ENCODE measurements around the gene GTF2I.
"Not testable (repeated sequence)": the region's sequence is repeated elsewhere in the genome, so short reads cannot be mapped to it uniquely, and the experiment has no call there.

Gene GTF2I

DNA sequence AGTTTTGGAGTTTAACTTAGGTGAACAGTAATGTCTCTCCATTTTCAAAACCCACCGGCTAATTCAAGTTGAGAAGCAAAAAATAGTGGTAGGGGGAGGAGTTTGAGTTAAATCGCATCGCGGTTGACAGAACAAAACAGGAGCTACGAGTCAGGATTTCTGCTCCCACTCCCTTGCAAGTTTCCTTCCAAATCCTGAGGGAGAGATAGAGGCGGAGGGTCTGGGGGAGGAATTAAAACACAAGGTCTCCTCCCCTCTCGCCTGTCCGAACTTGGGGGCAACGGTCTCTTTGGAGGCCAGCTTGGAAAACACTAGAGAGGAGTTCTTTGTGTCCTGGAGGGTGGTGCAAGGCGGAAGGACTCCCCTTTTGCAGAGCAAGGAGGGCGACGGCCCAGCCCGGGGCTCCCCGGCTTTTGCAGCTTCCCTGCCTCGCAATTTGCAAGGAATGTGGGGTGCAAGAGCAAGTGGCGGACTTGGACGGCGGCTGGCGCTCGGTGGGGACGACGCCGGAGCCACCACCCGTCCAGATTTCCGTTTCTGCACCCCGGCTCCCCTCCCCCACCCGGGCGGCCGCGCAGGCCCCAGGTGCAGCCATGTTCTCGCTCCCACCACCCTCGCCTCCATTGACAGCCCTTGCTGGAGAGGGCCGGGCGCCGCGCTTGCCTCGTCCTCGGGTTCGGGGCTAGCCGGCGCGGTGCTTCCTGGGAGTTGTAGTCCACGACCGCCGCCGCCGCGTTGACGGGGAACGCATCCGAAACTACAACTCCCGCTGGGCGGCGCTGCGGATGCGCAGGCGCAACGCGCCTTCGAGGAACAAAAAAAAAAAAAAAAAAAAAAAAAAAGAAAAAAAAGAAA is 454 bp upstream of the GTF2I start:
- DNase-seq, result peak; percentile 99

GRCh38 chr7:74658178-74659004 is 873 bp downstream of the GTF2I start:
- peak; percentile 92 for DNase-seq

DNA sequence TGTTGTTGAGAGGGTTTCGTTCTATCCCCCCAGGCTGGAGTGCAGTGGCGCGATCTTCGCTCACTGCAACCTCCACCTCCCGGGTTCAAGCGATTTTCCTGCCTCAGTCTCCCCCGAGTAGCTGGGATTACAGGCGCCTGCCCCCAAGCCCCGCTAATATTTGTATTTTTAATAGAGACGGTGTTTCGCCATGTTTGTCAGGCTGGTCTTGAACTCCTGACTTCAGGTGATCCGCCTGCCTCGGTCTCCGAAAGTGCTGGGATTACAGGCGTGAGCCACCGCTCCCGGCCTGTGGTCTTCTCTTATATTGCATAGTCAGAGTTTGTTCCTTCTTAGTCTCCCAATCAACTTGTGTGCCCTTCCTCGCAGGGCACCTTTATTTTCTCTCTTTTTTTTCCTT is 2.7 kb downstream of the GTF2I start:
- not testable (repeated sequence) for DNase-seq

DNA sequence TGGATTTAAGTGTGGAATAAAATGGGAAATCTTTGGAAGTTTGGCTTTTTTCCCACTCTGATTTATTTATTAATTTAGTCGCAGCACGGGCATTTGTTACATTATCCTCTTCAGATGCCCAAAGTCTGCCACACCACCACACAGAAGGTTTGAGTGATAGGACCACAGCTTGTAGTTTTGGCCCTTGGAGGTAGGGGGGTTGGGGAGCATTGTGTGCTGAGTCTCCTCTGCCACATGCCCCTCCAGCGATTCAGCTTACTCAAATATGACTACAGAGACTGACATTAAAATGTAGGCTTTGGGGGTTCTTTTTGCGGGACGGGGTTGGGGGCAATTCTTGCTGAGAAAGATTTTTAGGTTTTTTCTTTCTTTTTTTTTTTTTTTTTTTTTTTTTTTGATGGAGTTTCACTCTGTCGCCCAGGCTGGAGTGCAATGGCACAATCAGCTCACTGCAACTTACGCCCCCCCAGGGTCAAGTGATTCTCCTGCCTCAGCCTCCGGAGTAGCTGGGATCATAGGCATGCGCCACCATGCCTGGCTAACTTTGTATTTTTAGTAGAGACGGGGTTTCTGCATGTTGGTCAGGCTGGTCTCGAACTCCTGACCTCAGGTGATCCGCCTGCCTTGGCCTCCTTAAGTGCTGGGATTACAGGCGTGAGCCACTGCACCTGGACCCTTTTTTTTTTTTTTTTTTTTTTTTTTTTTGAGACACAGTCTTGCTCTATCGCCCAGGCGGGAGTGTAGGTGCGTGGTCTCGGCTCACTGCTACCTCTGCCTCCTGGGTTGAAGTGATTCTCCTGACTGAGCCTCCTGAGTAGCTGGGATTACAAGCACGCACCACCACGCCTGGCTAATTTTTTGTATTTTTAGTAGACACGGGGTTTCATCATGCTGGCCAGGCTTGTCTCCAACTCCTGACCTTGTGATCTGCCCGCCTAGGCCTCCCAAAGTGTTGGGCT is 4.6 kb downstream of the GTF2I start:
- DNase-seq, result not testable (repeated sequence)

- DNase-seq, result no peak
These were observed 7.9 kb downstream of the GTF2I start for GRCh38 chr7:74665296-74665938.

DNA sequence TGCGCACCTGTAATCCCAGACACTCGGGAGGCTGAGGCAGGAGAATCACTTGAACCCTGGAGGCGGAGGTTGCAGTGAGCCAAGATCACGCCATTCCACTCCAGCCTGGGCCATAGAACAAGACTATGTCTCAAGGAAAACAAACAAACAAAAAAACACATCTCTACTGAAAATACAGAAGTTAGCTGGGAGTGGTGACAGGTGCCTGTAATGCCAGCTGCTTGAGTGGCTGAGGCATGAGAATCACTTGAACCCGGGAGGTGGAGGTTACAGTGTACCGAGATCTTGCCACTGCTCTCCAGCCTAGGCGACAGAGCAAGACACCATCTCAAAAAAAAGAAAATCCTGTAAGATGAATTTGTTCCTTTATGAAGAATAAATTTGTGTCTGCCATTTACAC is 9.5 kb downstream of the GTF2I start:
- not testable (repeated sequence) for DNase-seq

DNA sequence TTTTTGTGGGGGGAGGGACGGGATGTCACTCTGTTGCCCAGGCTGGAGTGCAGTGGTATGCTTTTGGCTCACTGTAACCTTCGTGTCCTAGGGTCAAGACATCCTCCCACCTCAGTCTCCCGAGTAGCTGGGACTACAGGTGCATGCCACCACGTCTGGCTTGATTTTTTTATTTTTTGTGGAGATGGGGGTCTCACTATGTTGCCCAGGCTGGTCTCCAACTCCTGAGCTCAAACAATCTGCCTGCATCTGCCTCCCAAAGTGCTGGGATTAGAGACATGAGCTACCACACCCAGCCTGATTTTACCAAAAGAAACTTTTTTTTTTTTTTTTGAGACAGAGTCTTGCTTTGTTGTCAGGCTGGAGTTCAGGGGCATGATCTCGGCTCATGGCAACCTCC is 10.0 kb downstream of the GTF2I start:
- DNase-seq, result not testable (repeated sequence)

GRCh38 chr7:74671602-74672001 is 14.1 kb downstream of the GTF2I start:
- DNase-seq, result no peak

GRCh38 chr7:74672343-74672915 is 14.9 kb downstream of the GTF2I start:
- no peak for DNase-seq

- DNase-seq, result no peak
These were observed 16.6 kb downstream of the GTF2I start for GRCh38 chr7:74674166-74674565.

GRCh38 chr7:74682829-74683228 is 25.3 kb downstream of the GTF2I start:
- DNase-seq, result no peak

DNA sequence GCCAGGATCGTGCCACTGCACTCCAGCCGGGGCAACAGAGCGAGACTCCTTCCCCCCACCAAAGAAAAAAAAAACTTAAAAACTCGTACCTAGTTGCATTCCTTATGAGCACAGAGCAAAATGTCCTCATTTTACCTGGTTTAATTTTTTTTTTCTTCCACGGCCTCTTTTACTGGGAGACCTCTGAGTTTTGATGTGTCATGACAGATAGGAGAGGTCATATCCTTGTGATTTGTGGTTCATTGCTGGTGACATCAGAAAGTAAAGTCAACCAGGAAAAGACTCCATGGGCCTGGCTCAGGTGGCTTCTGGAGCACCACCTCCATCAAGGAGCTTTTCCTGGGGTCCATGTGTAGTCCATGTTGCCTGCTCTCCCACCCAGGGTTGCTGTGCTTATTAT is 26.3 kb downstream of the GTF2I start:
- DNase-seq, result no peak

DNA sequence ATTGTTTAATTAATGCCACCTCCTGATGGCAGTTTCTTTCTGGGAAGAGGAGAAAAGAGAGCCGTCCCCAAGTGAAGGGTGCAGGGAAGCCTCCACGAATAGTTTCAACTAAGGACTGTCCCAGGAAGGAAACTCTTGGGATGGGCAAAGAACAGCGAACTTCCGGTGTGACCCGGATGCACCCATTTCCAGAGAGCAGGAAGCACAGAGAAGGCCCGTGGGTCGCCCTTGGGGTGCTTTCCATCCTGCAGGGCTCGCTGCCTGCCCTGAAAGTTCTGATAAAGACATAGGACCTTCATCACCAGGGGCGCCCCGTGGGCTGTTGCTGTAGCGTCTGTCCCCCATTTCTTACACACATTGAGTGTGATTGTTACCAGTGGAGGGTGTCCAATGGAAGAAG is 27.0 kb downstream of the GTF2I start:
- DNase-seq, result no peak

DNA sequence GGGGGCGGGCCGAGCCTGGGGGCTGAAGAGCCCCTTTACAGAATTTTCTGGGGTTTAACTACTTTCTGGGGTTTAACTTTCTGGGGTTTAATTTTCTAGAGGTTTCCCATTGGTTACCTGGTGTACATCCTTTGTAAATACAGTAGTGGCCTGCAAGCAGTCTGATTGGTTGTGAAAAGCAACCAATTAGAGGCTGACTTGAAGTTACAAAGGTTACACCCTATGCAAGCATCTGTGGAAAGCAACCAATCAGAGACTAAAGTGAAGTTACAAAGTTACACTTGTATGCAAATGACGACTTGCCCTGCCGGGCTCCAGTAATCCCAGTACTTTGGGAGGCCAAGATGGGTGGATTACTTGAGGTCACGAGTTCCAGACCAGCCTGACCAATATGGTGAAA is 27.4 kb downstream of the GTF2I start:
- no peak for DNase-seq

GRCh38 chr7:74690474-74690873 is 33.0 kb downstream of the GTF2I start:
- no peak for DNase-seq

DNA sequence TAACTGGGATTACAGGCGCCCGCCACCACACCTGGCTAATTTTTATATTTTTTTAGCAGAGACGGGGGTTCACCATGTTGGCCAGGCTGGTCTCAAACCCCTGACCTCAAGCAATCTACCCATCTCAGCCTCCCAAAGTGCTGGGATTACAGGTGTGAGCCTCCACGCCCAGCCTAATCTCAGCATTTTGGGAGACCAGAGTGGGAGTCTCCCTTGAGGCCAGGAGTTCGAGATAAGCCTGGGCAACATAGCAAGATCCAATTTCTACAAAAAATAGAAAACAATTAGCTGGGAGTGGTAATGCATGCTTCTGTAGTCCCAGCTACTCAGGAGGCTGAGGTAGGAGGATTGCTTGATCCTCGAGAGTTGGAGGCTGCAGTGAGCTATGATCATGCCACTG is 46.9 kb downstream of the GTF2I start:
- DNase-seq, result not testable (repeated sequence)

GRCh38 chr7:74707238-74707637 is 49.7 kb downstream of the GTF2I start:
- DNase-seq, result no peak

GRCh38 chr7:74708569-74709275 is 51.2 kb downstream of the GTF2I start:
- no peak for DNase-seq

DNA sequence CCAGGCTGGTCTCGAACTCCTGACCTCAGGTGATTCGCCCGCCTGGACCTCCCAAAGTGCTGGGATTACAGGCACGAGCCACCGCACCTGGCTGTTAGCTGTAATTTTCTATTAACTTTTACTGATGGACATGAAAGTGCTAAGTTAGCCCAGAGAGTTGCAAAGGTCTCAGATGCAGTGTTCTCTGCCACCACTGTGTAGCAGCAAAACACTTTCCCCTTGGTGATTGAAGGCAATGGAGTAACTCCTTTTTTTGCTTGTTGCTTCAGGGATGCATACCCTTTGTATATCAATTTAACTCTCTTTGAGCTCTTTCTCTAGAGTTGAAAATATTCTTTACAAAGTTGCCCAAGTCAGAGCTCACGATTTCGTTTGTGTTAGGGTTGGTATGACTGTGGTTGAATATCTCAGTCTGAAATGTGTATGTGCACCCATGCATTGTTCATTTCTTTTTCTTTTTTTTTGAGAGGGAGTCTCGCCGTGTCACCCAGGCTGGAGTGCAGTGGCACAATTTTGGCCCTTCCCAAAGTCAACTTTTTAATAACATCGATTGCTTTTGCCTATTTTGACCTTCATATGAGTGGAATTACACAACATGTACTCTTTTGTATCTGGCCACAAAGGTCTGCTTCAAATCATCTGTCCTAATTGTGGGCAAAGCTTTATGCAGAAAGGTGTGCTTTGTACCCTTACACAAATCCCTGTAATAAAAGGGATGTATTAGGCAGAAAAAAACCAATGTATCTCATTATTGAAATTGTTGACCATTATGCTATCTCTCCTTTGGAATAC is 52.6 kb downstream of the GTF2I start:
- DNase-seq, result no peak

- DNase-seq, result no peak
These were observed 56.0 kb downstream of the GTF2I start for GRCh38 chr7:74713567-74713966.

All from NCI-H2171 (cell line).